Measurements from ENCODE around the gene CLIP1. TPM values are rescaled to one million over a fixed set of nuclear protein-coding genes. Genes with fewer than 3 reads are reported as not detected.
"Not testable (repeated sequence)": the region's sequence is repeated elsewhere in the genome, so short reads cannot be mapped to it uniquely, and the experiment has no call there.

The CLIP1 gene
- total RNA-seq, 1 experiment from 2014 or later, result 23.9 TPM

DNA sequence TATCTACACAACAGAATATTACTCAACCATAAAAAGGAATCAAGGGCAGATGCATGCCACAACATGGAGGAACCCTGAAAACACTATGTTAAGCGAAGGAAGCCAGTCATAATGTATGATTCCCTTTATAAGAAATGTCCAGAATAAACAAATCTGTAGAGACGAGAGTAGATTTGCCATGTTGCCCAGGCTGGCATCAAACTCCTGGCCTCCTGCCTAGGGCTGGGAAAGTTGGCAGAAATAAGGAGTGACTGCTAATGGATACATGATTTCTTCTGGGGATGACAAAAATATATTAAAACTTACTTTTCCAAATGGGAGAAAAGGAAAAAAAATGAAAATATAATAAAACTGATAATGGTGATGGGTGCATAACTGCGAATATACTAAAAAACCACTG is 10.9 kb downstream of the CLIP1 start:
- Histone ChIP-seq H3K4me3 (no peak overlapping the region), H3K36me3 (peaks cover 22% of the 10 kb centered on the region), H3K27me3 (no peaks in the 10 kb centered on the region), H3K9me3 (peaks cover 7% of the 10 kb centered on the region)
- peak; percentile 88 for DNase-seq

DNA sequence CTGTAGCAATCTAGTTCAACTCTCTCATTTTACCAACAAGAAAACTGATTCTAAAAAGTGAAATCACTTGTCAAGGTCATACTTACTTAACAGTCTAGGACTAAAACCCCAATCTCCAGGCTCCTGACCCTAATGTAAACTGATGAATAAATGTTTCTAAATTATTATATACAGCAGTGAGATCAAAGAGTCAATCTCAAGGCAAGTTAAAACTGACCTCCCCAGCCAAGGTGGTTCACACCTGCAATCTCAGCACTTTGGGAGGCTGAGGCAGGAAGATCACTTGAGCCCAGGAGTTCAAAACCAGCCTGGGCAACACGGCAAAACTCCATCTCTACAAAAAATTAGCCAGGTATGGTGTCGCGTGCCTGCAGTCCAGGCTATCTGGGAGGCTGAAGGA is 15.3 kb downstream of the CLIP1 start:
- Histone ChIP-seq H3K4me3 (no peak overlapping the region), H3K9me3 (peaks cover 7% of the 10 kb centered on the region), H3K27me3 (no peaks in the 10 kb centered on the region), H3K36me3 (peaks cover 30% of the 10 kb centered on the region)
- no peak for DNase-seq

DNA sequence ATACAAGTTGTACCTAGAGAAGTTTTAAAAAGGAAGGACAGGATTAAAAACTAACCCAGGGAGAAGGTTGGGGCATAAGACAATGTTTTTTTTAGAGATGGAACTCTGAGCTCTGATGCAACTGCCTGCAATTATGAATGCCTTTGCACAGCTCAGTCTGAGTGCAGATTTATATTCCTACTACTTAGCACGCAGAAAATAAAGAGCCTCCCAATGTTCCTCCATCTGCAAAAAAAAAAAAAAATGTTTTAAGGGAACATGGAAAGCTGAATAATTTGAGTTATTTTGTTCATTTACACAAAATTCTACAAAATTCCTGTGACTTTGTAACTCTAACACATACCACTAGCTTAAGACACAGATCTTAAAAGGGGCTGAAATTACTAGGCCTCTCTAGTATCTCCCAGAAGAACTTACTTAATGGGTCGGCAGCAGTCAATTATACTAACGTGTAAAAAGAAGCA is 15.7 kb downstream of the CLIP1 start:
- H3K27me3 ChIP-seq, result no peaks in the 10 kb centered on the region
- H3K4me3 ChIP-seq, result no peak overlapping the region
- peaks cover 30% of the 10 kb centered on the region for H3K36me3 ChIP-seq
- peaks cover 7% of the 10 kb centered on the region for H3K9me3 ChIP-seq
- no peak for DNase-seq

DNA sequence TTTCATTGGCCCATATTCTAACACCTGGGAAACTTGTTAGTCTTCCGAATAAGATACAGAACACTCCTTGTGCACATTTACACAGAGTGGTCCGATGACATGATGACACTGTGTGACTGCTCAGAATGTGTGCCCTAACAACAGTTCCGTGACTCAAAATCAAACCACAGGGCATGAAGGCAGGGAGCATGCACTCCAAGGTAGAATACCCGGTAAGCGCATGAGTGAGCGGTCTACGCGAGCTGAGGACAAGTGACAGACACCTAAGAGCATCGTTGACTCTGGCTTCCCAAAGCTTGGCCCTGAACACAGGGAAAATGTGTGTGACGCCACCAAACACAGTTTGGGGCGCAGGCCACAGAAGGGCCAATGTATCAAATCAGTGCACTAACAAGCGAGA is 18.6 kb downstream of the CLIP1 start:
- no peak overlapping the region for H3K4me3 ChIP-seq
- peaks cover 32% of the 10 kb centered on the region for H3K36me3 ChIP-seq

DNA sequence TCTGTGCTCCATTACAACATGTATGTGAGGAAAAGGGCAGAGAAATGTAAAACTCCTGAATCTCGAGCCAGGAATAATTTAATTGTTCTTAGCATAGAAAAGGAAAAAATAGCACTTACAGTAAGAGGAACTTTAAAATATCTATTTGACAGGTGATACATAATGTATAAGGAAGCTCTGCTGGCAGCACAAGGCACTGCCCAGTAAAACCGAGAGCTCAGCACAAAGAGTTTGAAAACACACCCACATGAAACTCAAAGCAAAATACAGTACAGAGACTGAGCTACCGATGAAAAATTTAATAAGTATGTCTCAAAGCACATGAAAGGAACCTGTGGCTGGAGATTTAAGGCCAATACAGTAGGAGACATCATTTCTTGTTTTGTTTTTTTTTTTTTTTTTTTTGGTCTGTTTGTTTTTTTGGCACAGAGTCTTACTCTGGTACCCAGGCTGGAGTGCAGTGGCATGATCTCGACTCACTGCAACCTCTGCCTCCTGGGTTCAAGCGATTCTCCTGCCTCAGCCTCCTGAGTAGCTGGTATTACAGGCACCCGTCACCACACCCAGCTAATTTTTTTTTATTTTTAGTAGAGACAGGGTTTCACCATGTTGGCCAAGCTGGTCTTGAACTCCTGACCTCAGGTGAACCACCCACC is 19.2 kb downstream of the CLIP1 start:
- no peak for DNase-seq
- H3K9me3 ChIP-seq, result no peaks in the 10 kb centered on the region
- H3K4me3 ChIP-seq, result no peak overlapping the region

More for the DNA sequence above, 18.6 kb downstream of the CLIP1 start:
- H3K27me3 ChIP-seq, result no peaks in the 10 kb centered on the region
- no peaks in the 10 kb centered on the region for H3K9me3 ChIP-seq
- DNase-seq, result no peak

DNA sequence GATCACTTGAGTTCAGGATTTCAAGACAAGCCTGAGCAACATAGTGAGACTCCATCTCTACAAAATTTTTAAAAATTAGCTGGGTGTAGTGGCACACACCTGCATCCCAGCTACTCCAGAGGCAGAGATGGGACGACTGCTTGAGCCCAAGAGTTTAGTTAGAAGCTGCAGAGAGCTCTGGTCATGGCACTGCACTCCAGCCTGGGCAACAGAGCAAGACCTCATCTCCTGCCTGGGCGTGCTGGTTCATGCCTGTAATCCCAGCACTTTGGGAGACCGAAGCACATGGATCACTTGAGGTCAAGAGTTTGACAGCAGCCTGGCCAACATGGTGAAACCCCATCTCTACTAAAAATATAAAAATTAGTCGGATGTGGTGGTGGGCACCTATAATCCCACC is 20.2 kb downstream of the CLIP1 start:
- Histone ChIP-seq H3K27me3 (no peaks in the 10 kb centered on the region), H3K9me3 (no peaks in the 10 kb centered on the region), H3K4me3 (no peak overlapping the region), H3K36me3 (peaks cover 32% of the 10 kb centered on the region)
- no peak for DNase-seq

More for the DNA sequence above, 19.2 kb downstream of the CLIP1 start:
- H3K27me3 ChIP-seq, result no peaks in the 10 kb centered on the region
- peaks cover 32% of the 10 kb centered on the region for H3K36me3 ChIP-seq

DNA sequence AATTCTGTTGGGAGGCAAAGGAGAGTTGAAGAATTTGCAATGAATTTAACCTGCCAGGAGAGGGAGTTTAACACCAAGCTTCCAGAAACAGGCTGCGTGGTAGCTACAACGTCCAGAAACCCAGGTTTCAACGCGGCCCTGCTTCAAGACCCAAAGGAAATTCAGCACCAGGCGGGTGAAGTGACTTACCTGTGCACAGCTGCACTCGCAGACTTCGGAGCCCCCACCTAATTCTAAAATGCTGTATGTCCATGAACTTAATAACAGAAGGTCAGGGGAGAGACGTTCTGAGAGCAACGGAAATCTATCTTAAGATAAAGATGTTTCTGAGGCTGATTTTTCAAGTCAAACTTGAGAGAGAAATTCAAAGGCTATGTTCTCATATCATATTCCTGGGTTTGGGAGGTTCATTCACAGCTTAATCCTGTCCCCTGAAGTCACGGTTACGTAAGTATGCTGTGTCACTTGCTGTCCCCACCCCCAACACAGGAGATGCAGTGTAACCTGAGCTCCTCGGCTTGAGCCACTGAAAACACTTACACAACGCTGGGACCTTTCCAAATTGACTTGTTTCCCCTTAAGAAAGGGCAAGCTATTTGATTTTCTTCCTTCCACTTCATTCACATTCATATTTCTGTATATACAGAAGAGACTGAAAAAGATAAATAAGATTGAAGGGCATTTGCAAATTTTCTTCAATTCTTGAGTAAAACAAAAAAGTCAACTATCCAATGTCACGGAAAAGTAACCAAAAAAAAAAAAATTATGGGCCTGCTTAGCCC is 22.7 kb downstream of the CLIP1 start:
- Histone ChIP-seq H3K4me3 (no peak overlapping the region), H3K27me3 (no peaks in the 10 kb centered on the region), H3K36me3 (peaks cover 23% of the 10 kb centered on the region), H3K9me3 (no peaks in the 10 kb centered on the region)
- DNase-seq, result peak; percentile 69

DNA sequence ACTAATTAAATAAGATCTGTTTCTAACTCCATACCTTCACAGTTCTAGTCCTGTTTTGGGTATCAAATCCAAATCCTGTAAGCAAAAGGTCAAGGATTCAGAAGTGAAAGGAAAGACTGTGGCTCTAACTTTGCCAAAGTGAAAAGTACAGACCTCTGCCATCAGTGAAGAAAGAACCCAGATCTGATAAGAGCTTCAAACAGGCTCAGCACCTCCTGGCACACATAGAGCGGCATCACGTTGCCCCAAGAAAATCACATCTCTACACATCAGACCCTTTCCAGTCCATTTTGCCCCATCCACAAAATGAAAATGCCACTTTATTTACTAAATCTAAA is 23.2 kb downstream of the CLIP1 start:
- H3K36me3 ChIP-seq, result peaks cover 23% of the 10 kb centered on the region
- H3K9me3 ChIP-seq, result no peaks in the 10 kb centered on the region
- H3K4me3 ChIP-seq, result no peak overlapping the region
- DNase-seq, result no peak
- no peaks in the 10 kb centered on the region for H3K27me3 ChIP-seq

DNA sequence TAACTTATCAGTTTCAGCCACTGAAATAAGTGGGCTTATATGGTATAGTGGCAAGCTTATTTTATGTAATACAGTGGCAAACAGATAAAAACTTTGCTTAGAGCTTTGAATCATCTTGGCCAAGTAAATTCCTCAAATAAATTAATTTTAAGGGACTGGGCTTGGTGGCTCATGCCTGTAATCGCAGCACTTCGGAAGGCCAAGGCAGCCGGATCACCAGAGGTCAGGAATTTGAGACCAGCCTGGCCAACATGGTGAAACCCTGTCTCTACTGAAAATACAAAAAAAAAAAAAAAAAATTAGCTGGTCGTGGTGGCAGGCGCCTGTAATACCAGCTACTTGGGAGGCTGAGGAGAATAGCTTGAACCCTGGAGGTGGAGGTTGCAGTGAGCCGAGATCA is 24.5 kb downstream of the CLIP1 start:
- H3K4me3 ChIP-seq, DNase-seq, H3K9me3 ChIP-seq, H3K27me3 ChIP-seq: not testable (repeated sequence)
- peaks cover 17% of the 10 kb centered on the region for H3K36me3 ChIP-seq

DNA sequence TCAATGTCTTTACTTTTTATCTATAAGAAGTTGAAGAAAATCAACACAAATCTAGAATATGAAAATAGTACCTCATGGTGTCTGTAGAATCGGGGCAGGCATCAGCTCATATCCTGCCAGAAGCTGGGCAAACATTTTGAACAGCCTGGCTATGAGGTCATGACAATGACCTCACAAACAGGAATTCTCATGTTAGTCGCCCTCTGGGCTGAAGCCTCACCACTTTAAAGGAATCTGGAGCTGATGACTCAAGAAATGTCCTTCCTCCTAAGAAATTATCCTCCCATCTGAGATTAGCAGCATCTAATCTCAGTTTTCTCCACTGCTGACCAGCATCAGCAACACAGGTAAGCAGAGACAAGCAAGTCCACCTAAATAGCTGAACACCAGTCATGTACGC is 27.1 kb downstream of the CLIP1 start:
- Histone ChIP-seq H3K9me3 (no peaks in the 10 kb centered on the region), H3K27me3 (no peaks in the 10 kb centered on the region), H3K36me3 (peaks cover 10% of the 10 kb centered on the region), H3K4me3 (no peak overlapping the region)
- peak; percentile 44 for DNase-seq

DNA sequence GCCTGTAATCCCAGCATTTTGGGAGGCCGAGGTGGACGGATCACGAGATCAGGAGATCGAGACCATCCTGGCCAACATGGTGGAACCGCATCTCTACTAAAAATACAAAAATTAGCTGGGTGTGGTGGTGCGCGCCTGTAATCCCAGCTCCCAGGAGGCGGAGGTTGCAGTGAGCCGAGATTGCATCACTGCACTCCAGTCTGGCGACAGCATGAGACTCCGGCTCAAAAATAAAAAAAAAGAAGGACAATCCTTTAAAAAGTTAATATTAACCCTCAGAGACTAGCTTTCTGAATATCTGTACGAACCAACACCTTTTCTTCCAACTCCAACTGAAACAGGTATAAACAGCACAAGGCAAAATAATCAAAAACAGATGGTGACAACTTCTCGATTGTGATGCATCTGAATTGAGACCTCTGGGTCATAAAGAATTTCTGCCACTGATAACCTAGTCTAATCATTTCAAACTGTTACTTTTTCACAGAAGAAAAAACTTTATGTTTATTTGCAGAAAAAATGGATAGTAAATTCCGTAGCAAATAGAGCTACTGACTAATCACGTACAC is 27.8 kb downstream of the CLIP1 start:
- no peaks in the 10 kb centered on the region for H3K9me3 ChIP-seq
- peaks cover 7% of the 10 kb centered on the region for H3K36me3 ChIP-seq
- no peak for DNase-seq
- H3K4me3 ChIP-seq, result no peak overlapping the region
- no peaks in the 10 kb centered on the region for H3K27me3 ChIP-seq

DNA sequence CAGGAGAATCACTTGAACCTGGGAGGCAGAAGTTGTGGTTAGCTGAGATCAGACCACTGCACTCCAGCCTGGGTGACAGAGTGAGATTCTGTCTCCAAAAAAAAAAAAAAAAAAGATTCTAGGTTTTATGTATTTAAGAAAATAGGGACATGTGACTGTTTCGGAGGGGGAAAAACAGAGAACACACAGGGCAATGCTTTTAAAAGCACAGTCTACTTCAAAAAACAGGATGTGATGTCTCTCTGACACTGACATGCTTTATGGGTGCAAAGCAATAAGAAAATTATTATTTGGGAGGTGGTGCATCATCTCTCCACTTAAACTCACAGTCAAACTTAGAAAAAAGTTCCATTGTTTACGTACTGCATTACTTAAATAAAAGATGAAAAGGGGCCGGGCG is 28.7 kb downstream of the CLIP1 start:
- Histone ChIP-seq H3K9me3 (no peaks in the 10 kb centered on the region), H3K36me3 (peaks cover 4% of the 10 kb centered on the region), H3K27me3 (no peaks in the 10 kb centered on the region), H3K4me3 (no peak overlapping the region)
- no peak for DNase-seq

DNA sequence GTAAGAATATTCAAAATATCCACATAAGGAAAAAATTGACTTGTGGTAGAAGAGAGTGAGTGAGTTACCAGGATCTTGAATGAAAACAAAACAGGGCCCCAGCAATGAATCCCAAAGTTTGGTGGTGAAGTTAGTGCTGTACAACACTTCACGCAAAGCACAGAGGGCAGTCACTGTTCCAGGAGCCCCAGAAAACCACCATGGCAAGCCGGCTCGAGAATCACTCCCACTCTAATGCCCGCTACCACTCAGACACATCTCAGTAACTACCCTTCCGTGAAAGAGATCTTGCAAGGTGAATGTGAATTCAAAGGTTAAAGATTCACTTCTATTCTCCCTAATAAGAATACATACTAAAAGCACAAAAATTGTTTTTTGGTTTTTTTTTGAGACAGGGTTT is 30.1 kb downstream of the CLIP1 start:
- Histone ChIP-seq H3K9me3 (no peaks in the 10 kb centered on the region), H3K27me3 (no peaks in the 10 kb centered on the region), H3K4me3 (no peak overlapping the region), H3K36me3 (peaks cover 4% of the 10 kb centered on the region)
- DNase-seq, result no peak

DNA sequence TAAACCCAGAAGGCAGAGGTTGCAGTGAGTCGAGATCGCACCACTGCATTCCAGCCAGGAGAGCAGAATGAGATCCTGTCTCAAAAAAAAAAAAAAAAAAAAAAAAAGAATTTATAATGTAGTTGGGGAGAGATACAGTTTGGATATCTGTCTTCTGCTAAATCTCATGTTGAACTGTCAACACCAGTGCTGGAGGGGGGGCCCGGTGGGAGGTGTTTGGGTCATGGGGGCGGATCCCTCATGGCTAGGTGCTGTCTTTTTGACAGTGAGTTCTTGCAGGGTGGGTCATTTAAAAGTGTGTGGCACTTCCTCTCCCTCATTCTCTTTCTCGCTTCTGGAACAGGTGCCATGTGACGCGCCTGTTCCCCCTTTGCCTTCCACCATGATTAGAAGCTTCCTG is 32.8 kb downstream of the CLIP1 start:
- no peaks in the 10 kb centered on the region for H3K9me3 ChIP-seq
- no peak overlapping the region for H3K4me3 ChIP-seq
- peaks cover 6% of the 10 kb centered on the region for H3K36me3 ChIP-seq
- DNase-seq, result no peak
- H3K27me3 ChIP-seq, result no peaks in the 10 kb centered on the region

DNA sequence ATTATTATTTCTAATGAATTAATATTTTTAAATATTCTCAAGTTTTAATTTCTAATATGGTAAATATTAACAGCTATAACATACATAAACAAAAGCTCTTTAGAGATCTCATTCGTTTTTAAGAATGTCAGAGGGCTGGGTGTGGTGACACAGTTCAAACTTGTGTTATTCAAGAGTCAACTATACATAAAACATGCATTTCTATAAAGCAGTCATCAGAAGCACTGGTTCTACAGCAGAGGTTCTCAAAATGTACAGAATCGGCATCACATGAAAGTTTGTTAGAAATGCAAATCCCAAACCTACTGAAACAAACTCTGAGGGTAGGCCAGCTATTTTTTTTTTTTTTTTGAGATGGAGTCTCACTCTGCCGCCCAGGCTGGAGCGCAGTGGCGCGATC is 34.6 kb downstream of the CLIP1 start:
- H3K27me3 ChIP-seq, result no peaks in the 10 kb centered on the region
- peaks cover 12% of the 10 kb centered on the region for H3K36me3 ChIP-seq
- DNase-seq, result no peak
- no peaks in the 10 kb centered on the region for H3K9me3 ChIP-seq
- H3K4me3 ChIP-seq, result no peak overlapping the region

DNA sequence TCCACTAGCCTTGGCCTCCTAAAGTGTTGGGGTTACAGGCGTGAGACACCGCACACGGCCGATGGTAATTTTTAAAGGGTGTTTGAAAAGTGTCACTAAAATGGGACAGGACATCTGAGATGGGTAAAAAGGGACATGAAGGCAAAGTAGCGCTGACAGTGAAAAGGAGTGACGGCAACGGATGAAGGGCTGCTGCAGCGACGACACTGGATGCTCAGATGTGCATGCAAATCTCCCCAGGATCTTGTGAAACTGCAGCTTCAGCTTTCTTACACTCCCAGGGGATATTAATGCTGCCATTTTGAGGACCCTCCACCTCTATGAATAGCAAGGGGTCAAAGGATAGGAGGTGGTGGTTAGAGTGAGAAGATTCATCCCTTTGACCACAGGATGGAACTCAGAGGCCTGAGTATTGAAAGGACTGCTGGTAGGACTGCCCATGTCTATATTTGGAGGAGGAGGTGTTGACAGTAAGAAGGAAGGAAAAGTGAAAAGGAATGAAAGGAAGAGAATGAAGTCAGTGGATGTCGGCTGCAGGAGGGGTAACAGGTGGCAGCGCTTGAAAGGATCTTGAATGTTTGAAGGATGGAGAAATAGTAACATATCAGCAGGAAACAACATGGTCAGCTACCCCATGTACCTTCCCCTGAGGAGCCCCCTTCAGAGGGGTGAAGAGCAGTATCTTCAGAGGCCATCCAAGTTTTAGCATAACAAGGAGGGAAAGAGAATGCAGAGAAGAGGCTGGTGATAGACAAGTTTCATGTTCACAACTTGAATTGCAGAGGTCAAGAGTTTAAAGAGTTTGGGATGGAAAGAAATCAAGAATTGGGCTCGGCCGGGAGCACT is 37.1 kb downstream of the CLIP1 start:
- Histone ChIP-seq H3K27me3 (no peaks in the 10 kb centered on the region), H3K9me3 (no peaks in the 10 kb centered on the region), H3K36me3 (peaks cover 26% of the 10 kb centered on the region), H3K4me3 (no peak overlapping the region)
- no peak for DNase-seq

DNA sequence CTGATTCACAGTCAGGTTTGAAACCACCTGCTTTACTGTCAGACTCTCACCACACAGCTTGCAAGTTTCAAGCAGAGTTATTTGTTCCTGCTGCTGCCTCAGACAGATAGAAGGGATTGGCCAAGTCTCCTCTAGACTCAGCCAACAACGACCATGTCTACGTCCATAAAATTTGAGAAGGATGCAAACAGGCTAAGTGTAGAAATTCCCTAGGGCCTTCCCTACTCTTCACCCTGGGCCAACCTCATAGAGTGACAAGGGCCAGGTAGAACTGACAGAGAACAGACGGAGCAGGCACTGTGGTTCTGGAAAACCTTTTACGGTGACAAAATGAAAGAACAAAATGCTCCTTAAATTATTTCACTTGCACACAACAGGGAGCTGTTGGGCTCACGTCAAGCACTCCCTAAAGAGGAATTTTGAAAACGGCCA is 39.5 kb downstream of the CLIP1 start:
- Histone ChIP-seq H3K27me3 (no peaks in the 10 kb centered on the region), H3K4me3 (no peak overlapping the region), H3K36me3 (peaks cover 42% of the 10 kb centered on the region), H3K9me3 (no peaks in the 10 kb centered on the region)
- no peak for DNase-seq
